ENCODE results near the gene DCUN1D1.

The DCUN1D1 gene

DNA sequence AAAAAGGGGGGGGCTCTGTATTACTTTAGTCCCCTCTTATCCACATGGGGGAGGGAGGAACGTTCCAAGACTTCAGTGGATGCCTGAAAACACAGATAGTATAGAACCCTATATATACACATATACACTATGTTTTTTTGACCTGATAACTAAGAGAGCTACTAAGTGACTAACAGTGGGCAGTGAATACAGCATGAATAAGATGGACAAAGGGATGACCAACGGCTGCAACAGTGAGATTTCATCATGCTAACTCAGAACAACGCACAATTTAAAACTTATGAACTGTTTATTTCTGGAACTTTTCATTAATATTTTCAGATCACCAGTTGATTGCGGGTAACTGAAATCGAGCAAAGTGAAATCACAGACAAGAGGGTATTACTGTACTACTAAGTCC, 7.3 kb downstream of the DCUN1D1 start:
- TF ChIP-seq, protein P1, sequence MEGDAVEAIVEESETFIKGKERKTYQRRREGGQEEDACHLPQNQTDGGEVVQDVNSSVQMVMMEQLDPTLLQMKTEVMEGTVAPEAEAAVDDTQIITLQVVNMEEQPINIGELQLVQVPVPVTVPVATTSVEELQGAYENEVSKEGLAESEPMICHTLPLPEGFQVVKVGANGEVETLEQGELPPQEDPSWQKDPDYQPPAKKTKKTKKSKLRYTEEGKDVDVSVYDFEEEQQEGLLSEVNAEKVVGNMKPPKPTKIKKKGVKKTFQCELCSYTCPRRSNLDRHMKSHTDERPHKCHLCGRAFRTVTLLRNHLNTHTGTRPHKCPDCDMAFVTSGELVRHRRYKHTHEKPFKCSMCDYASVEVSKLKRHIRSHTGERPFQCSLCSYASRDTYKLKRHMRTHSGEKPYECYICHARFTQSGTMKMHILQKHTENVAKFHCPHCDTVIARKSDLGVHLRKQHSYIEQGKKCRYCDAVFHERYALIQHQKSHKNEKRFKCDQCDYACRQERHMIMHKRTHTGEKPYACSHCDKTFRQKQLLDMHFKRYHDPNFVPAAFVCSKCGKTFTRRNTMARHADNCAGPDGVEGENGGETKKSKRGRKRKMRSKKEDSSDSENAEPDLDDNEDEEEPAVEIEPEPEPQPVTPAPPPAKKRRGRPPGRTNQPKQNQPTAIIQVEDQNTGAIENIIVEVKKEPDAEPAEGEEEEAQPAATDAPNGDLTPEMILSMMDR (IDR thresholded peaks at IDR 0.05; ENCODE audit: low read depth, low read length, missing control alignments) = no peak
- DNase-seq (ENCODE audit: low read depth) = no peak

DNA sequence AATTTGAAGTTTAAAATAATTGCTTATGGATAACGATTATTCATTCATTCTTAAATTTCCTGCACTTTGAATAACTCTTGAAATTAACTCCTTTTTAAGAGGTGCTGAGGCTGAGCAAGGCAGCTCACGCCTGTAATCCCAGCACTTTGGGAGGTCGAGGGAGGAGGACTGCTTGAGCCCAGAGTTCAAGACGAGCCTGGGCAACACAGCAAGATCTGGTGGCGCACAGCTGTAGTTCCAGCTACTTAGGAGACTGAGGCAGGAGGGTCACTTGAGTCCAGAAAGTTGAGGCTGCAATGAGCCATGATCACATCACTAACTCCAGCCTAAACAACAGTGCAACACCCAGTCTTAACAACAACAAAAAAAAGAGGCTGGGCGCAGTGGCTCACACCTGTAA, 8.0 kb downstream of the DCUN1D1 start:
- DNase-seq (ENCODE audit: low read depth) = no peak
- no peak overlapping the region for H3K4me3 ChIP-seq (ENCODE audit: low read depth, low read length)
- TF ChIP-seq, protein P1 (IDR thresholded peaks at IDR 0.05; ENCODE audit: low read depth, low read length, missing control alignments) = no peak

More for the DNA sequence above, 7.3 kb downstream of the DCUN1D1 start:
- H3K4me3 ChIP-seq (ENCODE audit: low read depth, low read length) = no peak overlapping the region

DNA sequence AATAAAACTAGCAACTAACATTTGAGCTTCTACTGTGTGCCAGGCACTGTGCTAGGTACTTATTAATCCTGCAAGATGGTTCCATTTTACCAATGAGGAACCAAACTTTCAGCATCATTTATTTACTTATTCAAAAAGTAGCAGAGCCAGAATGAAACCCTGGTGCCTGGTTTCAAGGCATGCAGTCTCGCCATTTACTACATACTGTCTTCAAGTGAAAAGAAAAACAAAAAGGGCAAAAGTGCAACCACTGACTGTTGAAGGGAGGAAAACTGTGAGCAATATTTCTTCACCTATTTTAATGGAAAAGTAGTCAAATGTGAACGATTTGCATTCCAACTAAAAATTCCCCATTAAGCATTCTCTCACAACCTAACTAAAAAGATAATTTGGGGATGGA, 8.7 kb downstream of the DCUN1D1 start:
- TF ChIP-seq, protein P1 (IDR thresholded peaks at IDR 0.05; ENCODE audit: low read depth, low read length, missing control alignments) = no peak
- H3K4me3 ChIP-seq (ENCODE audit: low read depth, low read length) = no peak overlapping the region

GRCh38 chr3:182970811-182971418, 9.4 kb downstream of the DCUN1D1 start:
- TF ChIP-seq, protein P1 (IDR thresholded peaks at IDR 0.05; ENCODE audit: low read depth, low read length, missing control alignments) = no peak
- DNase-seq (ENCODE audit: low read depth) = no peak
- no peak overlapping the region for H3K4me3 ChIP-seq (ENCODE audit: low read depth, low read length)

More for the DNA sequence above, 8.7 kb downstream of the DCUN1D1 start:
- no peak for DNase-seq (ENCODE audit: low read depth)

GRCh38 chr3:182969853-182970252, 10.5 kb downstream of the DCUN1D1 start:
- no peak for DNase-seq (ENCODE audit: low read depth)
- TF ChIP-seq, protein P1 (IDR thresholded peaks at IDR 0.05; ENCODE audit: low read depth, low read length, missing control alignments) = no peak
- H3K4me3 ChIP-seq (ENCODE audit: low read depth, low read length) = no peak overlapping the region

DNA sequence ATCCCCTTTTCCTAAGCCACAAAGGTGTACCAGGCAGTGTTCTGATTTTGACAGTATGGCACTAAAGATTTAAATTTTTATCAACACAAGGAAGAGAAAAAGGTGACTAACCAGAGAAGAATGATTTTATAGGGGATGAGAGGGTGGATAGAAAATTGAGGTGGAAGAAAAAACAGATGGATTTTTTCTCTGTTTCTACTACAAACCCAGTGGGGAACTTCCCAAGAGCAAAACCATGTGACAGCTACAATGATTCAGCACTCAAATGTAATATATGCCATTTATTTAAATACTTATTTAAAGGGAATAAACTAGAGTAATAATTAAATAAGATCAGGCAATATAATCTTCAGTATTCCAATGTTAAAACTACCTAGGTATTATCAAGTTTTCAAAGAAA, 11.1 kb downstream of the DCUN1D1 start:
- TF ChIP-seq, protein P1 (IDR thresholded peaks at IDR 0.05; ENCODE audit: low read depth, low read length, missing control alignments) = no peak
- DNase-seq (ENCODE audit: low read depth) = no peak
- no peak overlapping the region for H3K4me3 ChIP-seq (ENCODE audit: low read depth, low read length)
